ENCODE data around the gene EHBP1L1. TPM values are rescaled to one million over a fixed set of nuclear protein-coding genes. Genes with fewer than 3 reads are reported as not detected.
A peak's percentile ranks its signal among the peaks of the same experiment; 100 is the strongest.

The EHBP1L1 gene
- total and polyA plus RNA-seq, 2 of the 13 experiments (the other 11 are each of a cell fraction or from before 2014, with no cell fraction given) = 8.3 to 10.6 TPM

- TF ChIP-seq LRRFIP1 (CRISPR knock-in tag; conservative IDR thresholded peaks at IDR 0.05) = no peak
- TF ChIP-seq SMAD3 (CRISPR knock-in tag; IDR thresholded peaks at IDR 0.05) = peak; percentile 74
- no peak for TF ChIP-seq SNAPC2 (CRISPR knock-in tag; IDR thresholded peaks at IDR 0.05)
- peak; percentile 100 for TF ChIP-seq HIVEP1 (CRISPR knock-in tag; IDR thresholded peaks at IDR 0.05)
- peak; percentile 42; the same call in 1 of the 2 replicates for TF ChIP-seq RARG (CRISPR knock-in tag; IDR thresholded peaks at IDR 0.05; ENCODE audit: low read depth)
- TF ChIP-seq TERF1 (CRISPR knock-in tag; IDR thresholded peaks at IDR 0.05) = no peak
- peak; percentile 82 for TF ChIP-seq AGO1 (IDR thresholded peaks at IDR 0.05; ENCODE audit: low read depth, low read length, poor library complexity, severe bottlenecking)
- 0 out of 2 replicates have a peak, but pooled peaks have one; percentile 24 for TF ChIP-seq ZNF546 (CRISPR knock-in tag; conservative IDR thresholded peaks at IDR 0.05)
- TF ChIP-seq TP53 (CRISPR knock-in tag; conservative IDR thresholded peaks at IDR 0.05) = 0 out of 2 replicates have a peak, but pooled peaks have one; percentile 34
- TF ChIP-seq BRD4 (CRISPR knock-in tag; IDR thresholded peaks at IDR 0.05) = peak; percentile 53
- no peak for TF ChIP-seq ZNF850 (CRISPR knock-in tag; conservative IDR thresholded peaks at IDR 0.05)
- peak; percentile 85 for TF ChIP-seq ZNF761 (CRISPR knock-in tag; conservative IDR thresholded peaks at IDR 0.05)
- no peak; the same call in 1 of the 2 replicates for TF ChIP-seq ELF3 (CRISPR knock-in tag; IDR thresholded peaks at IDR 0.05)
- no peak for TF ChIP-seq SOX13 (IDR thresholded peaks at IDR 0.05)
- 0 out of 4 replicates have a peak, but pooled peaks of 1 of the 2 experiments have one; percentile 17 for TF ChIP-seq SOX13 (CRISPR knock-in tag; conservative IDR thresholded peaks at IDR 0.05 in 1 of 2, IDR thresholded peaks at IDR 0.05 in 1 of 2)
- TF ChIP-seq SNAI1 (CRISPR knock-in tag; IDR thresholded peaks at IDR 0.05; ENCODE audit: borderline replicate concordance) = no peak
- TF ChIP-seq ZBTB4 (CRISPR knock-in tag; IDR thresholded peaks at IDR 0.05; ENCODE audit: borderline replicate concordance) = peak; percentile 84; the same call in 1 of the 2 replicates
Measured at GRCh38 chr11:65569973-65570918, 5.6 kb upstream of the EHBP1L1 start, which contains the start of gene ZNRD2 (continued).

All from HepG2 (cell line).